Stimulated activated CD8-positive, alpha-beta memory T cell treated with anti-CD3 and anti-CD28 coated beads, Interleukin-15, amount 100 ng/mL, for 24 hours (primary cell): Measurements from ENCODE around the gene SDR42E1.
"Not testable (repeated sequence)": the region's sequence is repeated elsewhere in the genome, so short reads cannot be mapped to it uniquely, and the experiment has no call there.

Experiments
- DNase-seq: peaks from one replicate; pipeline ENCODE4 v3.0.0-alpha.2; 2020; ENCODE audit warnings: low read depth

The SDR42E1 gene

DNA sequence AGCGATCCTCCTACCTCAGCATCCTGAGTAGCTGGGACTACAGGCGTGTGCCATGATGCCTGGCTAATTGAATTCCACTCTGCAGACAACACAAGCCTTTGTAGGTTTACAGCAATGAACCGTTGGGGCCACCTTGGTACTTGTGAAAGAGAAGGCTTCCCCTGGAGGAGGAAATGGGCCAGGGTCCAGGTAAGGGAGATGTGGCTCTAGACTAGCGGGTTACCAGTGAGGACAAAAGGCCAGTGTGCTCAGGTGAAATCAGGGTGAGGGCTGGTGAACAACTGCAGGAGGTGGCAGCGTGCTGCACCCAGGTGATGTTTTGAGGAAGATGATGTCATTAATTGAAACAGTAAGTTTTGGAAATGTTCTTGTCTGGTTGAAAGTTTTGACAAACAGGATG is 6.7 kb downstream of the SDR42E1 start:
- no peak for DNase-seq

DNA sequence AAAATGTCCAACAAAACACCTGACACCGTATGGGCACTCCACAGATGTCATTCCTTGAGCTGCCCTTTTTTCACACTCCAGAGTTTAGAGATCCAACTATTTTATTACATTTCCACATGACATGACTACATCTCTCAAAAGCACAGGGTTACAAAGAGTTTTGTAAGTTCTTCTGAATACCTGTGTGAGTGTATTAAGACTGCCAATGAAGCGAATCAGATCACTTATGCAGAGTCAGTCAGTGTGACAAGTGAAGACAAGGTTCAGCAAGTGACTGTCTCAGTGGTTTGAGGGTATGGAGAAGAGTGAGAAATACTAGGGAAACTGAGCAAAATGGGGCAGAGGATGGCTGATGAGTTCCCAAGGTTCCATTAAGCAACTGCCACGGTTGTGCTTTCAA is 8.4 kb downstream of the SDR42E1 start:
- no peak for DNase-seq

DNA sequence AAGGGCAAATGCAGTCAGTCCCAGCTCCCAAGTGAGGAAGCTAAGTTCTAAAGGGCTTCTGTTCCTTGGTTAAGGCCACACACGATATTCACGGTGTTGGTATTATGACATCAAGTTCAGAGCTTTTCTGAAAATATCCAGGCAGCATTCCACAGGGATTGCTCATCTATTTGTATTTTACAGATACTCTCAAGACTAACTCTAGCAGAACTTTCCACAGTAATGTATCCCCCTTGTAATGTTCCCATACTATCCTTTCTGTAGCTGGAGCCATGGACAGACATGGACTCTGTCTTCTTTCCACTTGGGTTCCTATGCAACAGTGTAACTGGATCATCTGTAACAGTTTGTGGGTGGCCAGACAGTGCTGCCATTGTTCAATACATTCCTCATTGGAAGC is 13.5 kb downstream of the SDR42E1 start:
- DNase-seq: no peak

DNA sequence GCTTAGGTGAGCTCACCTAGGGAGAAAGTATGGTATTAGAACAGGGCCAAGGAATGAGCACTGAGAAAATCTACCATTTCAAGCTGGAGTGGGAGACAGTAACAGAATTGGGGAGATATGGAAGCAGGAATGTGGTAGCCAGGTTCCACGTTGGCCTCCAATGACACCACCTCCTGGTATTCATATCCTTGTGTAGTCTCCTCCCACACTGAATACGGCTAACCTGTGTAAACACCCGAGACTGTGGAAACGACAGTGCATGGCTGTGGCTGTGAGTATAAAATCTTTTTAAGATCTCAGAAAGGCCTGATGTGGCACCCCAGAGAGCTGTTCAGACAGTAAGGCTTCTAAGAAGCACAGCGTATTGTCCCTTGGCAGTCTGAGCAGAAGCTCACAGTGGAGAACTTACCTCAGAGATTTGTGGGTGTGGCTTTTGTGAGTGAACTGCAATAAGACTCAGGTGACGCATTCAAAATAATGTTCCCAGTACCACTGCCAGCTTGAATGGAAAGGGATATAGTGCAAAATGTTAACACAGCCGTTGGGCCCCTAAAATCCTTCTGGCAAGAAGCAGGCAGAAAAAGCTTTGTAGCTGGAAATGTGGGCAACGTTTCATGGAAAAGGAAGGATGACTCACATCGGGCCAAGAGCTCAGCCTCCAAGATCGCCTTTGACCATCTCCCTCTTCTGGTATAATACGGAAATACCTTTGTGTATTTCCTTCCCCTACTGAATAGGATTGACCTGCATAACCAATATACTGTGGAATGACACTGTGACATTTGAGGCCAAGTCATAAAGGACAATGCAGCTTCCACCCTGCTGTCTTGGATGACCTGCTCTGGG is 14.4 kb downstream of the SDR42E1 start:
- no peak for DNase-seq

DNA sequence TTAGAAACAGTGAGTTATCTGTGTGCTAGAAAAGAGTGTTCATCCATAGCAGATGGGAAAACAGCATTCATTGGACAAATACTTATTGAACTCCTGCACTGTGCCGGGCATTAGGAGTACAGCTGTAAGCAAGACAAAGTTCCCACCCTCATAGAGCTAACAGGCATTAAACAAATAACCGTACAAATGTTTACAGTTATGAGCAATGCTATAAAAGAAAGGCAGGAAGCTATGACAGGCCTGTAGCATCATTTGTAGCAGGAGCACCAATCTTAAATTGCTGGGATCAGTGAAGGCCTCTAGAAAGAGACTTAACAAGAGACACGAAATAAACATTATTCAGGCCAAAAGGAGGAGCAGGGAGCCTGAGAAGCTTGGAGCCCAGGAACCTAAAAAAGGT is 15.6 kb downstream of the SDR42E1 start:
- no peak for DNase-seq

DNA sequence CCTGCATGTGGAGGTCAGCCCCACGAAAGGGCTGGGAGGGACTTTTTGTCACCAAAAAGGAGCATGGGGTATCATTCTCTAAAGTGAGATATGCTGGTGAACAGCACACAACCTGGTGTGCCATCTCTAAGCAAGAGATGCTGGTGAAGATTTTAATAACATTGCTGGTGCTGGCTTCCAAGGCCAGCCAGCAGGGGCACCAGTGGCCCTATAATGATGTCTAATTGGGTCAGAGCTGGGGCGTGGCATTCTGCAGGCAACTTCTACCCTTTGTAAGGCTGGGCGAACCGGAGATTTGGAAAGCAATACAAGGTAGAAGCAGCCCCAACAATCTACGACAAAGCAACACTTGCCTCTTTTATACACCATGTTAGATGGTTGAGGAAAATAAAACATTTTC is 16.8 kb downstream of the SDR42E1 start:
- DNase-seq: no peak

DNA sequence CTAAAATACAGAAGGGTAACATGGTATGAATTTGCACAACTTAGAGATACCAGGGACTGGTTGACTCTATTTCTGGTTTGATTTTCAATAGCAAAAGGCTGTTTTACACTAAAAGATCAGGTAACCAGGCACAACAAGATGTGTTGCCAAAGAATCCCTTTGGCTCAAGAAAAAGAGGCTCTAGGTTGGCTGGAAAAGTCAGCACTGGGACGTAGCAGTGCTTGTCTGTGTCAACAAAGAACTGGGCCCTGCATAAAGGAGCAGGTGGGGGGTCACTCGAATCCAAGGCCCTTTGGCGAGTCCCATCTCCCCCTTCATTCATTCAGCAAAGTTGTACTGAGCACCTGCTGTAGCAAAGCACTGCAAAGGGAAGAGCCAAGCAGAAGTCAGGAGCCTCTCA is 18.4 kb downstream of the SDR42E1 start:
- no peak for DNase-seq

DNA sequence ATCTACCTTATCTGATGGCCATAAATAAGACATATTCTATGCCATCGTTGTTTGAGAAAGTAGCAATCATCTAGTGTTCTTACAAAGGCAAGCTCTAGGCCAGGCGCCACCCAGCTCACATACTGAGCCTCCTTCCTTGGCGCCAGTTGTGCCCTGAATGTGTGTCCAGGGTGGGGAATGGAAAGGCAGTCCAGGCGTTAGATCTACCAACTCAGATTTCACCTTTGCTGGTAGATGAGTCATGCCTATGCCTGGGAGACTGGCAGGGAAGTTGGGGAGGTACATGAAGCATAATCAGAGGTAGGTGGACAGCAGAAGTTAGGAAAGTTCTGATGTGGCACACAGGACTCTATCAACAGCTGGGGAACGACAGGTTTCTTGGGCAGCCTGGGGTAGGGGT is 23.6 kb downstream of the SDR42E1 start:
- no peak for DNase-seq

DNA sequence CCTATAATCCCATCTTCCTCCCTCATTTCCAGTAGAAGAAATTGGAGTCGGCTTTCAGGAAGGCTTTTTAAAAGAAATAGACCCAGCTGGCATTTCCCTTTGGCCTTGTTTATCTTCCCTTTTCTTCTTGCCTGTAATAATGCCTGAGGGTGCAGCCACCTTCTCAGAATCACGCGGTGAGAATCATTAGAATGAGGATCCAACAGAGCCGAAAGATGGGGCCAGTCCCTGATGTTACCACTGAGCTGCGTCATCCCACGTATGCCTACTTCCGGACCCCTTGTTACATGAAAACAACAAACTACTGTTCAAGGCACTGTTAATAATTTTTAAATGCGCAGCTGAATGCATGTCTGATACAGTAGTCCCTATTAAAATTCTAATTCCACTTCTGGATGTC is 24.1 kb downstream of the SDR42E1 start:
- DNase-seq: no peak

DNA sequence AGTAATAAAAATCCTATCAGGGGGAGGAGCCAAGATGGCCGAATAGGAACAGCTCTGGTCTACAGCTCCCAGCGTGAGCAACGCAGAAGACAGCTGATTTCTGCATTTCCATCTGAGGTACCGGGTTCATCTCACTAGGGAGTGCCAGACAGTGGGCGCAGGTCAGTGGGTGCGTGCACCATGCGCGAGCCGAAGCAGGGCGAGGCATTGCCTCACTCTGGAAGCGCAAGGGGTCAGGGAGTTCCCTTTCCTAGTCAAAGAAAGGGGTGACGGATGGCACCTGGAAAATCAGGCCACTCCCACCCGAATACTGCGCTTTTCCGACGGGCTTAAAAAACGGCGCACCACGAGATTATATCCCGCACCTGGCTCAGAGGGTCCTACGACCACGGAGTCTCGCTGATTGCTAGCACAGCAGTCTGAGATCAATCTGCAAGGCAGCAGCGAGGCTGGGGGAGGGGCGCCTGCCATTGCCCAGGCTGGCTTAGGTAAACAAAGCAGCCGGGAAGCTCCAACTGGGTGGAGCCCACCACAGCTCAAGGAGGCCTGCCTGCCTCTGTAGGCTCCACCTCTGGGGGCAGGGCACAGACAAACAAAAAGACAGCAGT is 33.8 kb downstream of the SDR42E1 start:
- not testable (repeated sequence) for DNase-seq

DNA sequence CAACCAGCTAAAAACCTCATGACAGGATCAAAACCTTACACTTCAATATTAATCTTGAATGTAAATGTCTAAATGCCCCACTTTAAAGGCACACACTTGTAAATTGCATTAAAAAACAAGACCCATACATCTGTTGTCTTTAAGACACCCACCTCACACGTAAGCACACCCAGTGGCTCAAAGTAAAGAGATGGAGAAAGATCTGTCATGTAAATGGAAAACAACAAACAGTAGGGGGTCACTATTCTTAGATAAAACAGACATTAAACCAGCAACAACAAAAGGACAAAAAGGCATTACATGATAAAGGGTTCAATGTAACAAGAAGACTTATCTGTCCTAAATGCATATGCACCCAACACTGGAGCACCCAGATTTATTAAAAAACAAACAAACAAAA is 35.6 kb downstream of the SDR42E1 start:
- no peak for DNase-seq

DNA sequence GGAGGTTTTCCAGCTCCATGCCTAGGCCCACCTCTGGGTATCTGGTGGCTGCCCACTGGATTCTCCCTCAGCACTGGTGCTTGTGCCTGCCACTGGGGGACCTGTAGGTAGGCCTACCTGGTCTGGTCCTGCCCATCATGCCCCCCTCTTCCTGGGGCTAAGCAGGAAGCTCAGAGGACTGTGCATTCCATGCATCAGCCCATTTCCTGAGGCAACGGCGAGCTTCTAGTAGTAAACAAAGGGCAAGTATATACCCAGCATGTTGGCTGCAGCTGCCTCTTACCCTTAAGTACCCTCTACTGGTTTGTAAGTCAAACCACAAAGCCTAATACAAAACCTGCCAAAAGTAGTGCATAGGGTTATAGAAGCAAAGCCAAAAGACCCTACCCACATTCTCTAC is 37.5 kb downstream of the SDR42E1 start:
- no peak for DNase-seq

DNA sequence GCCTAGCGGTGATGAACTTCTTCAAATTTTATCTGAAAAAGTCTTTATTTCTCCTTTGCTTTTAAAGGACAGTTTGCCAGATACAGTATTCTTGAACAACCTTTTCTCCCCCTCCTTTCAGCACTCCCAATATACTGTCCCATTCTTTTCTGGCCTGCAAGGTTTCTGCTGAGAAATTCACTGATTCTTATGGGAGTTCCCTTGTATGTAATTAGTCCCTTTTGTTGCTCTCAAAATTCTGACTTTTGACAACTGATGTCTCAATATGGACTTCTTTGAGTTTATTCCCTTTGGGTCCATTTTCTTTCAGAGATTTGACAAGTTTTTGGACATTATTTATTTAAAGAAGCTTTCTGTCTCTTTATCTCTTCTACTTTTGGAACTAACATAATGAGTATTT is 39.4 kb downstream of the SDR42E1 start:
- DNase-seq: no peak

DNA sequence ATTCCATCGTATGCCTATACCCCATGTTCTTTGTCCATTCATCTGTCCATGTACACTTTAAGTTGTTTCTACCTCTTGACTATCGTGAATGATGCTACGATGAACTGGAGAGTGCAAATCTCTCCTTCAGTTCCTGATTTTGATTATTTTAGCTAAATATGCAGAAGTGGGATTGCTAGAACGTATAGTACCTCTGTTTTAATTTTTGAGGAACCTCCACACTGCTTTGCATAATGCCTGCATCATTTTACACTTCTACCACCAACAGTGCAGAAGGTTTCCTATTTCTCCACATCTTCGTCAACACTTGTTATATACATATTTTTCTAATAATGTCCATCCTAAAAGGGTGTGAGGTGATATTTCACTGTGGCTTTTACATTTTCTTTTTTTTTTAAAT is 43.9 kb downstream of the SDR42E1 start:
- DNase-seq: no peak

DNA sequence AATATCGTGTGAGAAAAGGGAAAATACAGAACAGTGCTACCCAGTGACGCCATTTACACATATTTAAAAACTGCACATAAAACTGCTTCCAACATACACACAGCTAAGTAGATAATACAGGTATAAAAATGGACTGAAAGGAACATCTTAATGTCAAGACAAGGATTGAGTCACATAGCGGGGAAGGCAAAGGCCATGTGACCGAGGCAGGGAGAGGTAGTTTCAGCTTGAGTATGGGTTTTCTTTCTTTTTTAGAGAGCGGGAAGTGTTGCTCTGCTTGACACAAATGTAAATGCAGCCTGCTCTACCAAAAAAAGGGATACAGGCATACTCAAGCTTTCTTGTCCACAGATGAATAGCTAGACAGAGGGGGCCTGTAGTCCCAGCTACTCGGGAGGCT is 46.5 kb downstream of the SDR42E1 start:
- no peak for DNase-seq

DNA sequence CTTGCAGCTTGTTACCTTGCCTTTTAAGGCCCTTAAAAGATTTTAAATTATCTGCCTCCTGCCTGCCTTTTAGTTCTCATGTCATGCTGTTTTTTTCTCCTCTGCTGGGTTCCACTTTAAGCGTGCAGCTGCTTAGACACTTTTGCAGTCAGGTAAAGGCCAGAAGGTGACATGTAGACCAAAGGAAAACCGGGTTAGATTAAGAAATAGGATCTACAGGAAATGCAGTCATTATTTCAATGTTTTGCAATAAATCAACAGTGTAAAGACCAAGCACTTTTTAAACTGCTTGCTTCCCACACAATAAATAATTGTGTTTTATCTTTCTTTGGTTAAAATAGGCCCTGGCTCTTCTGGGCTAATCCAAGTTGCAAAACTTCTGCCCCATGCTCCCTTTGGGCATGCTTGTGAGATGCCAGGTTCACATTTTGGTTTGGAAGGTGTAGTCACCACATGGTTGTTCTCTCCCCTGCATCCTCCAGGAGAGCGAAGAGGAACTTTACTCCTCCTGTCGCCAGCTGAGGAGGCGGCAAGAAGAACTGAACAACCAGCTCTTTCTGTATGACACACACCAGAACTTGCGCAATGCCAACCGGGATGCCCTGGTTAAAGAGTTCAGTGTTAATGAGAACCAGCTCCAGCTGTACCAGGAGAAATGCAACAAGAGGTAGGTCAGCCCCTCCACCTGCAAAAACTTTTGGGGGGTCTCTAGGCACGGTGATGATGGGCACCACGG is 54.9 kb downstream of the SDR42E1 start:
- no peak for DNase-seq

DNA sequence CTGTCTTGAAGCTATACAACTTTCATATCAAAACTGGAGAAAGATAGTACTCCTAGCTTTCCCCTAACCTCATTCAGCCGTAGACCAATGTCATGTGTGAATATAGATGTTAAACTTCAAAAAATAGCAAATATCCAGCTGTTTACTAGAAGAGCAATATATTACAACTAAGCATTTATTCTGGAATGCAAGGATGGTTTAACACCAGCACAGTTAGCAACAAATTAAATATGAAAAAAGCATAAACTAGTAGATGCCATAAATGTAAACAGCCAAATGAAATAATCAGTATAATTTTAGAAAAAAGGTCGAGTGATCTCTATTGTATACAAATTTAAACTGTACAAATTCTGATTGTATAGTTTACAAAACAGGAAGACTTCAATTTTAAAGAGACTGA is 59.7 kb downstream of the SDR42E1 start:
- DNase-seq: no peak

DNA sequence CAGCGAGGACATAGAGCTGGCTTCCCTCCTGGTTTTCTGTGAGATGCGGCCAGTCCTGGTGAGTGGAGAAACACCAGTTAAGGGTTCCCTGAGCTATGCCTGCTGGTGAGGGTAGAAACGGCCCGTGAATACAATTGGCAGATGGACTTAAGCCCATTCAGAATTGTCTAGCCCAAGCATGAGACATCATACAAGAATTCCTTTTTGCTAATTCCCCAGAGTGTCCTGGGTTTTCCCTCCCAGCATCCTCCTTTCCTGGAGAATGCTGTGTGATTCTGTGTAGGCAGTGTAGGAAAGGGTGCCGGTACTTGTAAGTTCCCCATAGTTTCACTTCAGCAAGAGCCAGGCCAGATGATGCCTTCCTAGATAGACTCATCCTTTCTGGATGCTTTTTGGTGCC is 65.1 kb downstream of the SDR42E1 start:
- no peak for DNase-seq

DNA sequence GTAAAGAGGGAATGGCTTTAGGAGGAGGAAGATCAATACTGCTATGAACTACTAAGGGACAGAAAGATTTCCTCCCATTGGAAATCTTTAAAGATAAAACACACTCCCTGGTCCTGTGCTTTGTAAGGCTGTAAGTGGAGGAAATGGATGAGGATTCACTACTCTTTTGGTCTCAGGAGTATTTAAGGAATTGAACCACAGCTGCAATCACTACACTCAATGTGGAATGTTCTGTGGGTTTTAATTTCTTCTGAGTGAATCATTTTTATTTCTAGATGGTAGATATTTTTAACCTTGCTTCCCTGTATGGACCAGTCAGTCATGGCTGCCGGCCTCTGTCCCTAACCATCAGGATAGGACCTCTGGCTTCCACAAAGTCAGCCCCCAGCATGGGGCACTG is 65.6 kb downstream of the SDR42E1 start:
- DNase-seq: no peak

DNA sequence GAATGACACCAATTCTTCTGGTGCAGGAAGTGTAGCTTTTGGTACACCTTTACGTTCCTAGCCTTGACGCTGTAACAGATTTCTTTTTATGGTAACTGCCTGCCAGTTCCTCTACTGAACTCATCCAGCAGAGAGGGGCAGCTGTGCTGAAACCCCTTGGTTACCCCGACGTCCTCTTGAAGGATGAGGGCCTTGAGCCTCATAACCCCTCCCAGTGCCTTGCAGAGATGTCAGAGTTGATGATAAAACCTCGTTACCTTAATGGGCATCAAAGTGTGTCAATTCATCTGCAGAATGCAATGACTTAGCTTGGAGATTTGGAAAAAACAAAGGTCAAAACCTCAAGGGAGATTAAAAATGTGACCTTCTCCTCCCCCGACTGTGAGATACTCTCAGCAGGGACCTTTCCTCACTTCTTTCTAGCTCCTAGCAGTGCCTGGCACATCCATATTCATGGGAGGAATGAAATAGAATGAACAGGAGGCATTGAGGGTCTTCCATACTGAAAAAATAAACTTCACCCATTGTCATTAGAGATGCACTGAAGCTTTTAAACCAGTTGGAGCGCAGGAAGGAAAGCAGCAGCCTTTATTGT is 69.2 kb downstream of the SDR42E1 start:
- DNase-seq: no peak

DNA sequence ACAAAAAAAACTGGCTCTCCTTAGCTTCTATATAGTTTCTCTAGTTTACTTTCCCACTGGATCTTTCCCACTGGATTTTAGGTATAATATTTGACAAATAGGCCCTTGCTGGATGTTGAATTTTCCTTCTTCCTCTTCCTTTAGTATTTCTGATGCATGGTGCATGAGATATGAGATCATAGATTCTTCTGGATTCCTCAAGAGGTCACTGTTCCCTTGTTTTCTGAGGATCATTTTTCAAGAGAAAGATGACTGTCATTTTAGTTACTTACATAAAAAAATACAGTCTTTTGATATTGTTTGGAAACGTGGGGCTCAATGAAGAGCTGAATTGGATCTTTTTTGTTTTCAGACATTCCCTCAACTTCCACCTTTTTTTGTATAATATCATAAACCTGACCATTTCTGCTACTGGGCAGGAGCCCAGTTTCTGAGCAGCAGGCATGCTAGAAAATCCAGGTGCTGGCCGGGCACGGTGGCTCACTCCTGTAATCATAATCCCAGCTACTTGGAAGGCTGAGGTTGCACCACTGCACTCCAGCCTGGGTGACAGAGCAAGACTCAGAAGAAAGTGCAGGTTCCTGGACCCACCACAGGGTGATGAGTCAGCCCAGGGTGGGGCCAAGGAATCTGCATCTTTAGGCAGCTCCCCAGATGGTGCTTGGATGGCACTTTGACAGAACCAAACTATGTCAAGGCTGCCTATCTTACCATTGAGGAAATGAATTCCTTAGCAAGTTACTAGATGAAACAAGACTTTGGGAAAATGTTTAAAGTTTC is 70.3 kb downstream of the SDR42E1 start:
- no peak for DNase-seq
